Ascending aorta (tissue), 2 donors: ENCODE measurements around the gene GNMT. TPM values are rescaled to one million over a fixed set of nuclear protein-coding genes. Genes with fewer than 3 reads are reported as not detected.

ENCODE experiments used
- DNase-seq, 2 donors: peaks; one replicate each; pipeline ENCODE4 v3.0.0-alpha.2; 2019; ENCODE audit warnings: low spot score in 2 of 2
- H3K27ac ChIP-seq, 2 donors: fragments of 200-600 bp; sonication (generic); one replicate each; pipeline ENCODE4 v1.5.1; 2016 to 2017; ENCODE audit warnings: mild to moderate bottlenecking in 1 of 2
- H3K27me3 ChIP-seq: fragments of 200-600 bp; sonication (generic); one replicate; pipeline ENCODE4 v1.5.1; 2017
- H3K36me3 ChIP-seq, 2 donors: fragments of 200-600 bp; sonication (generic); one replicate each; pipeline ENCODE4 v1.5.1; 2016
- H3K4me1 ChIP-seq, 2 donors: fragments of 200-600 bp; sonication (generic); one replicate each; pipeline ENCODE4 v1.5.1; 2016 to 2017; ENCODE audit warnings: mild to moderate bottlenecking in 1 of 2
- H3K4me3 ChIP-seq, 2 donors: fragments of 200-600 bp; sonication (generic); one replicate each; pipeline ENCODE4 v1.5.1; 2016 to 2017; ENCODE audit warnings: mild to moderate bottlenecking in 1 of 2
- H3K9me3 ChIP-seq, 2 donors: fragments of 200-600 bp; sonication (generic); one replicate each; pipeline ENCODE4 v1.5.1; 2016
- intact Hi-C: fragments of 100-400 bp; cut with DNase I; formaldehyde crosslinking; loops from one replicate; pipeline ENCODE4 v1.15.1; 2023
- total RNA-seq: library from RNA; depleted of rRNA; stranded (reverse); fragments of >200 nt; gene quantifications from one replicate; pipeline ENCODE4 v1.1.0, GENCODE V29; 2016
- TF ChIP-seq, protein P1 (sequence below), 3 experiments: fragments of 200-600 bp in 2 of 3; fragments of 450-650 bp in 1 of 3; sonication (generic) in 2 of 3; IDR thresholded peaks; one replicate each; pipeline ENCODE4 v1.5.1; 2016 to 2019; ENCODE audit warnings: antibody characterized with exemption in 3 of 3, mild to moderate bottlenecking in 1 of 3, moderate library complexity in 1 of 3

The GNMT gene
- total RNA-seq, 1 donor from 2014 or later = not detected

DNA sequence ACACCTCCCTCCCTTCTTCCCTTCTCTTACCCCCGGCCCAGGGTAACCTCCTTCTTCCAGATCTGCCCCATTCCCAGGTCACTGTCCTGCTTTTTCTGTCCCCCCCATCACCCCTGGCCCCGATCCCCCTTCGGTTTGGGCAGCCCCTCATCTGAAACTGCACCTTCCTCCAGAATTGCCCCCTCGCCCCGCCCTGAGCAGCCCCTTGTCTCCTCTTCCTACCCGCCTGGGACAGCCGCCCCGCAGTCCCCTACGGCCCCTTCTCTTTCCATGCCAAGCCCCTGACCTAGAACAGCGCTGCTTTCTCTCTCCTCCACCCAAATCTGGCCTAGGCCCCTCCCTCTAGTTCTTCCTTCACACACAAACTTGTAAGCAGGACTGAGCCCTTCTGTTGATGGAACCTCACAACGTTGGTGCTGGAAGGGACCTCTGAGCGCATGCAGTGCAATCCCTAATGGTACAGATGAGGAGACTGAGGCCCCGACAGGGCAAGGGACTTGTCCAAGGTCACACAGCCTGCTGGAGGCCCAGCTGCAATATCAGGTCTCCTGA is 24.4 kb downstream of the GNMT start:
- Histone ChIP-seq H3K27ac (peak overlapping the region; percentile 76 to 92), H3K27me3 (no peaks in the 10 kb centered on the region), H3K4me1 (peaks cover 18 to 42% of the 10 kb centered on the region in 2 donors), H3K36me3 (peaks cover 6 to 7% of the 10 kb centered on the region in 2 donors), H3K4me3 (peak overlapping the region; percentile 69 to 99), H3K9me3 (no peaks in the 10 kb centered on the region)
- DNase-seq = no peak
- intact Hi-C loops = loop anchor here (1.0 to 2.0 kb wide), 3 partner anchors 28 to 74 kb away; partner anchors contain the start of genes CUL7, KLC4, MEA1 and MRPL2
- TF ChIP-seq, protein P1, sequence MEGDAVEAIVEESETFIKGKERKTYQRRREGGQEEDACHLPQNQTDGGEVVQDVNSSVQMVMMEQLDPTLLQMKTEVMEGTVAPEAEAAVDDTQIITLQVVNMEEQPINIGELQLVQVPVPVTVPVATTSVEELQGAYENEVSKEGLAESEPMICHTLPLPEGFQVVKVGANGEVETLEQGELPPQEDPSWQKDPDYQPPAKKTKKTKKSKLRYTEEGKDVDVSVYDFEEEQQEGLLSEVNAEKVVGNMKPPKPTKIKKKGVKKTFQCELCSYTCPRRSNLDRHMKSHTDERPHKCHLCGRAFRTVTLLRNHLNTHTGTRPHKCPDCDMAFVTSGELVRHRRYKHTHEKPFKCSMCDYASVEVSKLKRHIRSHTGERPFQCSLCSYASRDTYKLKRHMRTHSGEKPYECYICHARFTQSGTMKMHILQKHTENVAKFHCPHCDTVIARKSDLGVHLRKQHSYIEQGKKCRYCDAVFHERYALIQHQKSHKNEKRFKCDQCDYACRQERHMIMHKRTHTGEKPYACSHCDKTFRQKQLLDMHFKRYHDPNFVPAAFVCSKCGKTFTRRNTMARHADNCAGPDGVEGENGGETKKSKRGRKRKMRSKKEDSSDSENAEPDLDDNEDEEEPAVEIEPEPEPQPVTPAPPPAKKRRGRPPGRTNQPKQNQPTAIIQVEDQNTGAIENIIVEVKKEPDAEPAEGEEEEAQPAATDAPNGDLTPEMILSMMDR (IDR thresholded peaks at IDR 0.05) = no peak

DNA sequence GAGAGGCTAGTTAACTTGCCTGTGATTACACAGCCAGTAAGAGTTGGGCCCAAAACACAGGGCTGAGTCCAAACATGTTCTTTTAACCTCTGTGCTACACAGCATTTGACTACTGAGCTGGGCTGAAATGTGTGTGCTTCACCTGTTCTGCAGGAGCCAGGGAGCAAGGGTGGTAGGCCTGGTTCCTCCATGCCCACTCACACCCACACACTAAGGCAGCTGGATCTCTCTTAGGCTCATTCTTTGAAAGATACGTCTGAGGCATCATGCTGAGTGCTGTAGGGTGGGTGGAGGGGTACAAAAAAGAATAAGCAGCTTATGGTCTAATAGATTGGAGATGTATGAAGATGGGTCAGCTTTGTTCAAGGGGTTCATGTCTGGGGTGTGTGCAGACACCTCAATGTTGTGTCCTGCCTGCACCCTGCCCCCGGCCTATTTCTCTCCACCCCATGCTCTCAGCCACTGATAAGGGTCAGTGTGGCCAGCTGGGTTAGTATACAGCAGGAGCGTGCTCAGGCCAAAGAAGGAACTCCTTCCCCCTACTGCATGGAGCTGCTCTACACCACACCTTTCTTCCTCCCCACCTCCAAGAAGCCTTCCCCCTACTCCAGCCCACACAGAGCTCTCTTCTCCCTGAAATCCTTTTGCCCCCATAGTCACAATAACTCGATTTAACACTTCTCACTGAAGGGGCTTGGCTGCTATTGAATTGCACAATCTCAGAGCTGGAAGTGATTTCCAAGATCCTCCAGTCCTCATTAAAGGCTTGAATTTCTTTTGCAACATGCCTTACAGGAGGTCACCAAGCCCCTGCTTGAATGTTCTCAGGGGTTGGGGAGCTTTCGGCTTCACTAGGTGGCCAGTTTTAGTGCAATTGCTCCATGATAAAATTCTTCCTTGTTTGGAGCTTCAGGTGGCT is 27.2 kb downstream of the GNMT start:
- no peak for DNase-seq
- Histone ChIP-seq H3K4me3 (no peak overlapping the region), H3K9me3 (no peaks in the 10 kb centered on the region), H3K4me1 (peaks cover 18 to 40% of the 10 kb centered on the region in 2 donors), H3K36me3 (peaks cover 7 to 9% of the 10 kb centered on the region in 2 donors), H3K27ac (no peak overlapping the region), H3K27me3 (no peaks in the 10 kb centered on the region)
- TF ChIP-seq, protein P1 (IDR thresholded peaks at IDR 0.05) = no peak
- intact Hi-C loops = no loop called here

DNA sequence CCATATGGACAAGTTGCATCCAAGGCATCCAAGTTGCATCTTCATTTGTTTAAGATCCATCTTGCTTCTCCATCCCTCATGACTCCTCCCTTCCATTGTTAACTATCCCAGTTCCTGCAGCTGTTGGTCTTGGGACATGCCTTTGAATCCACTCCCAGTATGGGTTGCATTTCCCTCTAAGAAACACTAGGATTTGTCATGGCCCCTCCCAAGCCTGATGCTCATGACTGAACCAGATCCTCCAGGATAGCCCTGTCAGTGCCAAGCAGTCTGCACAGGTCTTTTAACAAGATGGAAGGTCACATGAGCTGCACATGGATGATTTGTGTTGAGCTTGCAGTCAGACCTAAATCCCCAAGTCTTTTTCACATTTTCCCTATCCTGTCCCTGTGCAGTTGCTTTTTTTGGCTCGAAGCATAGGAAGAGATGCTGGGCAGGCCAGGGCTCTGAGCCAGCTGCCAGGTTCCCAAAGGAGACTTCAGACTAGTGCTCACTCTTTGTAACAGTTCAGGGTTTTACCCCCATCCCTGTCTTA is 28.0 kb downstream of the GNMT start:
- Histone ChIP-seq H3K4me1 (peaks cover 18 to 36% of the 10 kb centered on the region in 2 donors), H3K36me3 (peaks cover 7 to 9% of the 10 kb centered on the region in 2 donors), H3K9me3 (no peaks in the 10 kb centered on the region), H3K27me3 (no peaks in the 10 kb centered on the region), H3K4me3 (no peak overlapping the region), H3K27ac (no peak overlapping the region)
- intact Hi-C loops = no loop called here
- no peak for DNase-seq
- TF ChIP-seq, protein P1 (IDR thresholded peaks at IDR 0.05) = no peak

DNA sequence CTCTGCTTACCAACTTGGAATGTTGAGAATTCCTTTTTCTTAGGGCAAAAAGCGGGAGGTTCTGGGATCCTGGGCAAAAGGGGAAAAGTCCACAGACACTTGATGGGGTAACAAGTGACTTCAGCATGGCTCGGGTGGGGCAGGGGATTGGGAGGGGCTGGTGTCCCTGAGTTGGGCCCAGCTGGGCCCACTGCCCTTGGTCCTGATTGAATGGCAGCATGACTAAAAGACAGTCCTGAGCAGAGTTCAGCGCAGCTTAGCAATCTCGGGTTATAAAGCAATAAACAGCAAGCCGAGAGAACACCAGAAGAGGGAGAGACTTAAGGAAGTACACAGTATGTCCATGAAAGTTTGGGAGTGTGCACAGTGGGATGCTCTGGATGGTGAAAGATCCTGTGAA is 29.4 kb downstream of the GNMT start:
- Histone ChIP-seq H3K36me3 (peaks cover 7 to 9% of the 10 kb centered on the region in 2 donors), H3K27me3 (no peaks in the 10 kb centered on the region), H3K4me3 (no peak overlapping the region), H3K9me3 (no peaks in the 10 kb centered on the region), H3K4me1 (peaks cover 18 to 33% of the 10 kb centered on the region in 2 donors), H3K27ac (no peak overlapping the region)
- intact Hi-C loops = no loop called here
- TF ChIP-seq, protein P1 (IDR thresholded peaks at IDR 0.05) = no peak
- DNase-seq = no peak

DNA sequence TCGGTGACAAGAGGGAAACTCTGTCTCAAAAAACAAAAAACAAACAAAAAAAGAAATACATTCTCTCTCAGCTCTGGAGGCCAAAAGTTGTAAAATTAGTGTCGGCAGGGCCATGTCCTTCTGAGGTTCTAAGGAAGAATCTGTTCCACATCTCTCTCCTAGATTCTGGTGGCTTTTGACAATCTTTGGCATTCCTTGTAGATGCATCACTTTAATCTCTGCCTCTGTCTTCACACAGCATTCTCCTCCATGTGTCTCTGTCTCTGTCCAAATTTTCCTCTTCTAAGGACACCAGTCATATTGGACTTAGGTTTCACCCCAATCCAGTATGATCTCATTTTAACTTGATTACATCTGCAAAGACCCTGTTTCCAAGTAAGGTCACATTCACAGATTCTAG is 32.9 kb downstream of the GNMT start:
- Histone ChIP-seq H3K9me3 (no peaks in the 10 kb centered on the region), H3K4me1 (peaks cover 0 to 7% of the 10 kb centered on the region in 2 donors), H3K4me3 (no peak overlapping the region), H3K27ac (no peak overlapping the region), H3K27me3 (no peaks in the 10 kb centered on the region), H3K36me3 (peaks cover 7 to 9% of the 10 kb centered on the region in 2 donors)
- intact Hi-C loops = no loop called here
- TF ChIP-seq, protein P1 (IDR thresholded peaks at IDR 0.05) = no peak
- DNase-seq = no peak
